OCI-LY1 (cell line): ENCODE measurements around the gene GPRC5C.

Experiments used
- H2AFZ ChIP-seq: fragments of 200-600 bp; sonication (generic), shearing (Covaris generic); 2 replicates; pipeline ENCODE4 v1.6.0; 2014; ENCODE audit warnings: antibody characterized with exemption, mild to moderate bottlenecking, low read length
- H3F3A ChIP-seq: fragments of 200-600 bp; sonication (generic), shearing (Covaris generic); 2 replicates; pipeline ENCODE4 v1.6.0; 2014; ENCODE audit warnings: mild to moderate bottlenecking, antibody characterized with exemption, low read length, moderate library complexity; ENCODE audit not compliant: insufficient read depth
- H3K27ac ChIP-seq: fragments of 200-600 bp; sonication (generic); 2 replicates; pipeline ENCODE4 v1.5.1; 2014; ENCODE audit warnings: low read length, mixed run types, mild to moderate bottlenecking, low read depth; ENCODE audit not compliant: poor library complexity, severe bottlenecking
- H3K27me3 ChIP-seq: fragments of 200-600 bp; sonication (generic); 2 replicates; pipeline ENCODE4 v1.6.0; 2014; ENCODE audit warnings: antibody characterized with exemption, mild to moderate bottlenecking, low read length, moderate library complexity; ENCODE audit not compliant: insufficient read depth
- H3K36me3 ChIP-seq: fragments of 200-600 bp; sonication (generic); 2 replicates; pipeline ENCODE4 v1.6.1; 2014; ENCODE audit warnings: mild to moderate bottlenecking, antibody characterized with exemption, low read length, moderate library complexity, mixed read lengths; ENCODE audit not compliant: insufficient read depth
- H3K4me1 ChIP-seq: fragments of 200-600 bp; sonication (generic); 2 replicates; pipeline ENCODE4 v1.5.1; 2014; ENCODE audit warnings: mild to moderate bottlenecking, low read length, moderate library complexity; ENCODE audit not compliant: insufficient read depth, severe bottlenecking
- H3K4me2 ChIP-seq: fragments of 200-600 bp; sonication (generic), shearing (Covaris generic); 2 replicates; pipeline ENCODE4 v1.6.1; 2014; ENCODE audit warnings: low read length
- H3K4me3 ChIP-seq: fragments of 200-600 bp; sonication (generic); 2 replicates; pipeline ENCODE4 v1.5.1; 2014; ENCODE audit warnings: low read length, low read depth, mild to moderate bottlenecking, mixed read lengths; ENCODE audit not compliant: poor library complexity, severe bottlenecking
- H3K79me2 ChIP-seq: fragments of 200-600 bp; shearing (Covaris generic); 2 replicates; pipeline ENCODE4 v1.6.1; 2016; ENCODE audit warnings: mixed run types, low read length, mixed read lengths; ENCODE audit not compliant: insufficient read depth
- H3K9ac ChIP-seq: fragments of 200-600 bp; sonication (generic), shearing (Covaris generic); 2 replicates; pipeline ENCODE4 v1.6.1; 2014; ENCODE audit warnings: mild to moderate bottlenecking, low read length, mixed read lengths
- H3K9me2 ChIP-seq: fragments of 200-600 bp; sonication (generic), shearing (Covaris generic); 2 replicates; pipeline ENCODE4 v1.6.1; 2014; ENCODE audit warnings: low read depth, mild to moderate bottlenecking, low read length, mixed read lengths
- H3K9me3 ChIP-seq: fragments of 200-600 bp; shearing (Covaris generic); 2 replicates; pipeline ENCODE4 v1.6.1; 2014; ENCODE audit warnings: low read length, mixed read lengths
- H4K20me1 ChIP-seq: fragments of 200-600 bp; sonication (generic), shearing (Covaris generic); 2 replicates; pipeline ENCODE4 v1.6.0; 2016; ENCODE audit warnings: mild to moderate bottlenecking, low read length; ENCODE audit not compliant: insufficient read depth
- EZH2 ChIP-seq: fragments of 200-600 bp; sonication (generic), shearing (Covaris generic); IDR thresholded peaks from 2 replicates; pipeline ENCODE4 v1.8.0; 2017; ENCODE audit warnings: borderline replicate concordance, mixed run types, mild to moderate bottlenecking, antibody characterized with exemption, low read length, moderate library complexity, mixed read lengths
- TF ChIP-seq, protein P1 (sequence below): fragments of 200-600 bp; sonication (generic), shearing (Covaris generic); IDR thresholded peaks from 2 replicates; pipeline ENCODE4 v1.5.1; 2017; ENCODE audit warnings: mild to moderate bottlenecking, antibody characterized with exemption, low read length, moderate library complexity, mixed read lengths

GPRC5C gene

DNA sequence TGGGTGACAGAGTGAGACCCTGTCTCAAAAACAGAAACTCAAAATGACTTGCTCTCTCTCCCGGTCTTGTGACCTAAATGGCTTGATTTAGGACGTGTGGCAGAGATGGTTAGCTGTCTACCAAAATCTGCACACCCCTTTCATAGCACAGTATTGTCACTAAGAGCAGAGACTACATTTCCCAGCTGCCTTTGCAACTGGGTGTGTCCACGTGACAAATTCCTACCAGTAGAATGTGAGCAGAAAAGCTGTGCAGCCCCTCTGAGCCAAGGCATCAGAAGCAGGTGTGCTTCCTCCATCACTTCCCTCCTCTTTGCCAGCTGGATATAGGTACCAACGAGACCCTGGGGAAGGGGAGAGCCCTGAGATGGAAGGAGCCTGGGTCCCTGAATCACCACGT is 39.0 kb upstream of the GPRC5C start:
- Histone ChIP-seq H3F3A (no peaks in the 10 kb centered on the region), H3K9me3 (no peaks in the 10 kb centered on the region), H2AFZ (no peak overlapping the region), H3K9me2 (no peaks in the 10 kb centered on the region), H3K27me3 (no peaks in the 10 kb centered on the region; the same call in 1 of the 2 replicates), H3K4me1 (no peaks in the 10 kb centered on the region), H3K36me3 (no peaks in the 10 kb centered on the region), H3K4me2 (no peak overlapping the region), H3K4me3 (no peak overlapping the region), H3K79me2 (no peaks in the 10 kb centered on the region), H4K20me1 (no peaks in the 10 kb centered on the region), H3K27ac (no peak overlapping the region), H3K9ac (no peak overlapping the region)
- TF ChIP-seq EZH2, result no peak
- TF ChIP-seq, protein P1, sequence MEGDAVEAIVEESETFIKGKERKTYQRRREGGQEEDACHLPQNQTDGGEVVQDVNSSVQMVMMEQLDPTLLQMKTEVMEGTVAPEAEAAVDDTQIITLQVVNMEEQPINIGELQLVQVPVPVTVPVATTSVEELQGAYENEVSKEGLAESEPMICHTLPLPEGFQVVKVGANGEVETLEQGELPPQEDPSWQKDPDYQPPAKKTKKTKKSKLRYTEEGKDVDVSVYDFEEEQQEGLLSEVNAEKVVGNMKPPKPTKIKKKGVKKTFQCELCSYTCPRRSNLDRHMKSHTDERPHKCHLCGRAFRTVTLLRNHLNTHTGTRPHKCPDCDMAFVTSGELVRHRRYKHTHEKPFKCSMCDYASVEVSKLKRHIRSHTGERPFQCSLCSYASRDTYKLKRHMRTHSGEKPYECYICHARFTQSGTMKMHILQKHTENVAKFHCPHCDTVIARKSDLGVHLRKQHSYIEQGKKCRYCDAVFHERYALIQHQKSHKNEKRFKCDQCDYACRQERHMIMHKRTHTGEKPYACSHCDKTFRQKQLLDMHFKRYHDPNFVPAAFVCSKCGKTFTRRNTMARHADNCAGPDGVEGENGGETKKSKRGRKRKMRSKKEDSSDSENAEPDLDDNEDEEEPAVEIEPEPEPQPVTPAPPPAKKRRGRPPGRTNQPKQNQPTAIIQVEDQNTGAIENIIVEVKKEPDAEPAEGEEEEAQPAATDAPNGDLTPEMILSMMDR, result no peak

DNA sequence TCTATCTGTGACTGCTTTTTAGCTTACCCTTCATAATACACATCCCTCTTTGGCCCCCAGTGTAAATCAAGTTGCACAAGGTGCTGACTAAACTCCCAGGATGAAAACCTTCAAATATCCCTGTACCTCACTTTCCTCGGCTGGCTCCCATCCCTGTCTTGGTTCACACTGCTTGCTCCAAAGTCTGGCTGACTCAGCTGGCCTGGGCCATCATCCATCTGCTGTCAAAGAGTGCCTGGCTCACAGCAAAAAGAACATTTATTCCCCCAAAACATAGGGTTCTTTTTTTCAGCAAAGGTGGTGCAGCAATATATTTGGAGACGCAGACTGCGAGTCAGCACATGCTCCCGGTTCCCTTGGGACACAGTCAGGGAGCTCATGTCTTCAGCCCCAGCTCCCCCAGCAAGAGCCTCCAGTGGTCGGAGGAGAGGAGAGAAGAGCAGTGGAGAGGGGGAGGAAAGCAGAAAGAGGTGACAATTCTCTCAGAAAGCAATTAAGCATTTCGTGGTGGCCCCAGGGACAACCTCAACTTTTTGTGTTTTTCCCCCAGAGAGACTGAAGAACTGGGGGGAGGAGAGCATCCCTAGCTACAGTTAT is 38.4 kb upstream of the GPRC5C start:
- H3K27me3 ChIP-seq, result no peaks in the 10 kb centered on the region; the same call in 1 of the 2 replicates
- H3K9ac ChIP-seq, result no peak overlapping the region
- no peak overlapping the region for H2AFZ ChIP-seq
- no peaks in the 10 kb centered on the region for H3K9me3 ChIP-seq
- H3K4me3 ChIP-seq, result no peak overlapping the region
- no peak overlapping the region for H3K4me2 ChIP-seq
- H3K27ac ChIP-seq, result no peak overlapping the region
- no peaks in the 10 kb centered on the region for H3K36me3 ChIP-seq
- no peaks in the 10 kb centered on the region for H3K9me2 ChIP-seq
- no peaks in the 10 kb centered on the region for H3K79me2 ChIP-seq
- no peaks in the 10 kb centered on the region for H4K20me1 ChIP-seq
- H3F3A ChIP-seq, result no peaks in the 10 kb centered on the region
- TF ChIP-seq EZH2, result no peak
- TF ChIP-seq, protein P1, result no peak
- H3K4me1 ChIP-seq, result no peaks in the 10 kb centered on the region

DNA sequence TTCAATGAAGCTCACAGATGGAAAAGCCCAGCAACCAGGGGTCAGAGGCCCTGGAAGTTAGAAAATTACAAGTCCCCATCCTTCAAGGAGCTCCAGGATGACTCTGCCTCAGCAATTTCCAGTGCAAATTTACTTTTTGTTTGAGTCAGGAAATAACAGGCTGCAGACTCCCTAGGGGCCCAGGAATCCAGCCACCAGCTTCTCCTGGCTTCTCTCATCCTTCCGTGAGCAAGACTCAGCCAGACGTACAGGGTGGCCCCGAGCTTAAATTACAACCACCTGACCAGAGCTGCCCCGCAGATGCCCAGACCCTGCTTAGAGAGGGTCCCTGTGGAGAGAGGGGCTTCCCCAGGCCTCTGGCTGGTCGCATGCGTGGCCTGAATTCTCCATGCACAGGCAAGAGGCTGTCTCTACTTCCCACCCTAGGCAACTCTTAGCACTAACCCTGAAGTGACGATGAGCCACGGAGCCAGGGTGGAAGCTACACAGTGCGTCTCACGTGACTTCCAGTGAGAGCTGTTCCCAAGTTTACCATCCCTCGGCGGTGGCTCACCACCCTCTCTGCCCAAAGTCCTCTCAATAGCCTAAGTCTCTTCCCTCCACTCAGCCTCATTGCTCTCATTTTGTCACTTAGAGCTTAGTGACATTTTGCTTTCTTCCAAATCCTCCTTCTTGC is 37.5 kb upstream of the GPRC5C start:
- Histone ChIP-seq H3K4me2 (no peak overlapping the region), H3K9me3 (no peaks in the 10 kb centered on the region), H3K9ac (no peak overlapping the region), H3K79me2 (no peaks in the 10 kb centered on the region), H3K27me3 (no peaks in the 10 kb centered on the region; the same call in 1 of the 2 replicates), H3K4me1 (no peaks in the 10 kb centered on the region), H3F3A (no peaks in the 10 kb centered on the region), H3K36me3 (no peaks in the 10 kb centered on the region), H3K4me3 (no peak overlapping the region), H3K9me2 (no peaks in the 10 kb centered on the region), H4K20me1 (no peaks in the 10 kb centered on the region), H3K27ac (no peak overlapping the region), H2AFZ (no peak overlapping the region)
- TF ChIP-seq, protein P1, result no peak
- no peak for TF ChIP-seq EZH2
